Neural cell (in vitro differentiated cells): ENCODE results near the gene ANKRD63. TPM values are rescaled to one million over a fixed set of nuclear protein-coding genes. Genes with fewer than 3 reads are reported as not detected.

Experiments
- H2AFZ ChIP-seq: fragments of 200-600, 300-800 bp; sonication (generic), shearing (Covaris generic); 2 replicates; pipeline ENCODE4 v1.6.0; 2014; ENCODE audit warnings: low read depth, mild to moderate bottlenecking, antibody characterized with exemption, low read length, moderate library complexity
- H3F3A ChIP-seq: fragments of 200-600 bp; shearing (Covaris generic); 2 replicates; pipeline ENCODE4 v1.6.1; 2016; ENCODE audit warnings: mild to moderate bottlenecking, moderate library complexity, mixed read lengths, antibody characterized with exemption, low read length; ENCODE audit not compliant: insufficient read depth, poor library complexity, severe bottlenecking
- H3K27ac ChIP-seq: fragments of 200-600, 300-800 bp; sonication (generic), shearing (Covaris generic); 2 replicates; pipeline ENCODE4 v1.5.1; 2014; ENCODE audit warnings: mild to moderate bottlenecking, low read length, moderate library complexity
- H3K27me3 ChIP-seq: fragments of 300-800, 200-600 bp; sonication (generic), shearing (Covaris generic); 2 replicates; pipeline ENCODE4 v1.6.0; 2014; ENCODE audit warnings: mild to moderate bottlenecking, low read depth, low read length, moderate library complexity; ENCODE audit not compliant: insufficient read depth
- H3K36me3 ChIP-seq: fragments of 300-800, 200-600 bp; sonication (generic), shearing (Covaris generic); 2 replicates; pipeline ENCODE4 v1.5.1; 2014; ENCODE audit warnings: mild to moderate bottlenecking, antibody characterized with exemption, low read length, moderate library complexity; ENCODE audit not compliant: insufficient read depth
- H3K4me2 ChIP-seq: fragments of 300-800, 200-600 bp; sonication (generic), shearing (Covaris generic); 2 replicates; pipeline ENCODE4 v1.6.0; 2014; ENCODE audit warnings: mild to moderate bottlenecking, low read length
- H3K4me3 ChIP-seq: fragments of 300-800, 200-600 bp; sonication (generic), shearing (Covaris generic); 2 replicates; pipeline ENCODE4 v1.5.1; 2014; ENCODE audit warnings: mild to moderate bottlenecking, low read length, moderate library complexity
- H3K79me2 ChIP-seq: fragments of 200-600 bp; shearing (Covaris generic); replicated peaks from 2 replicates; pipeline ENCODE4 v1.6.0; 2014; ENCODE audit warnings: mild to moderate bottlenecking, low read length, moderate library complexity; ENCODE audit not compliant: insufficient read depth
- H3K9ac ChIP-seq: fragments of 300-800, 200-600 bp; sonication (generic), shearing (Covaris generic); 2 replicates; pipeline ENCODE4 v1.6.1; 2016; ENCODE audit warnings: mild to moderate bottlenecking, low read length, mixed read lengths
- H3K9me2 ChIP-seq: fragments of 200-600 bp; shearing (Covaris generic); 2 replicates; pipeline ENCODE4 v1.6.1; 2016; ENCODE audit warnings: mild to moderate bottlenecking, low read length, mixed read lengths; ENCODE audit not compliant: insufficient read depth
- H3K9me3 ChIP-seq: fragments of 200-600, 300-800 bp; sonication (generic), shearing (Covaris generic); 2 replicates; pipeline ENCODE4 v1.6.1; 2016; ENCODE audit warnings: mild to moderate bottlenecking, mixed run types, low read length, moderate library complexity, mixed read lengths
- H4K20me1 ChIP-seq: fragments of 200-600 bp; shearing (Covaris generic); 2 replicates; pipeline ENCODE4 v1.6.1; 2016; ENCODE audit warnings: mild to moderate bottlenecking, mixed run types; ENCODE audit not compliant: insufficient read depth
- CTCF ChIP-seq: fragments of 450-650 bp; IDR thresholded peaks from 2 replicates; pipeline ENCODE4 v1.5.1; 2014; ENCODE audit warnings: antibody characterized with exemption, mild to moderate bottlenecking, moderate library complexity; ENCODE audit not compliant: poor library complexity, severe bottlenecking
- EP300 ChIP-seq: fragments of 450-650 bp; conservative IDR thresholded peaks from 2 replicates; pipeline ENCODE4 v1.6.1; 2014; ENCODE audit warnings: antibody characterized with exemption, mild to moderate bottlenecking, moderate library complexity; ENCODE audit not compliant: poor library complexity, severe bottlenecking
- EZH2 ChIP-seq: fragments of 200-600, 300-800 bp; shearing (Covaris generic), sonication (generic); IDR thresholded peaks from 2 replicates; pipeline ENCODE4 v1.6.1; 2014; ENCODE audit warnings: antibody characterized with exemption, low read length, borderline replicate concordance, mild to moderate bottlenecking; ENCODE audit not compliant: insufficient read depth, poor library complexity, severe bottlenecking
- MXI1 ChIP-seq: fragments of 450-650 bp; conservative IDR thresholded peaks from 2 replicates; pipeline ENCODE4 v1.6.1; 2014; ENCODE audit warnings: antibody characterized with exemption, mild to moderate bottlenecking; ENCODE audit not compliant: poor library complexity, severe bottlenecking
- POLR2AphosphoS5 ChIP-seq: IDR thresholded peaks from 2 replicates; pipeline ENCODE4 v1.6.1; 2012
- RAD21 ChIP-seq: fragments of 450-650 bp; conservative IDR thresholded peaks from 2 replicates; pipeline ENCODE4 v1.6.1; 2014; ENCODE audit warnings: antibody characterized with exemption, mild to moderate bottlenecking, moderate library complexity
- REST ChIP-seq: IDR thresholded peaks from 2 replicates; pipeline ENCODE4 v1.6.1; 2012; ENCODE audit warnings: borderline replicate concordance
- SMC3 ChIP-seq: fragments of 450-650 bp; conservative IDR thresholded peaks from 2 replicates; pipeline ENCODE4 v1.6.1; 2014; ENCODE audit warnings: antibody characterized with exemption, mild to moderate bottlenecking, moderate library complexity; ENCODE audit not compliant: poor library complexity
- TAF1 ChIP-seq: IDR thresholded peaks from 2 replicates; pipeline ENCODE4 v1.6.1; 2012; ENCODE audit warnings: low read depth
- polyA plus RNA-seq: library from polyadenylated mRNA; depleted of rRNA; stranded (reverse); fragments of >200 nt; gene quantifications from 2 replicates; pipeline ENCODE4 v1.2.3, GENCODE V29; 2014

Gene ANKRD63
- polyA plus RNA-seq, 1 donor from 2014 or later, result 2.1 TPM

GRCh38 chr15:40246496-40247280 is 36.2 kb downstream of the ANKRD63 start (continued):
- TF ChIP-seq SMC3, result no peak
- TF ChIP-seq RAD21, result no peak

GRCh38 chr15:40245666-40246450 is 37.0 kb downstream of the ANKRD63 start:
- TF ChIP-seq EZH2 (no peak), CTCF (no peak)
- H3K4me3 ChIP-seq, result no peak overlapping the region
- no peak overlapping the region for H3K9ac ChIP-seq
- no peaks in the 10 kb centered on the region for H4K20me1 ChIP-seq
- H3K27me3 ChIP-seq, result peaks cover 8% of the 10 kb centered on the region
- H3K79me2 ChIP-seq, result no peaks in the 10 kb centered on the region
- H3K9me2 ChIP-seq, result no peaks in the 10 kb centered on the region
- no peaks in the 10 kb centered on the region for H3K9me3 ChIP-seq
- no peak overlapping the region for H3K4me2 ChIP-seq
- no peaks in the 10 kb centered on the region for H3F3A ChIP-seq
- no peaks in the 10 kb centered on the region for H3K36me3 ChIP-seq
- H3K27ac ChIP-seq, result no peak overlapping the region
- H2AFZ ChIP-seq, result no peak overlapping the region

GRCh38 chr15:40244961-40245523 is 37.8 kb downstream of the ANKRD63 start:
- Histone ChIP-seq H3K27me3 (peaks cover 1% of the 10 kb centered on the region), H3K4me2 (no peak overlapping the region), H3K79me2 (no peaks in the 10 kb centered on the region), H3K9me3 (no peaks in the 10 kb centered on the region), H3K27ac (no peak overlapping the region), H3K36me3 (no peaks in the 10 kb centered on the region), H3F3A (no peaks in the 10 kb centered on the region), H3K9me2 (no peaks in the 10 kb centered on the region), H3K9ac (no peak overlapping the region), H3K4me3 (no peak overlapping the region), H2AFZ (no peak overlapping the region), H4K20me1 (no peaks in the 10 kb centered on the region)
- no peak for TF ChIP-seq RAD21
- TF ChIP-seq EP300, result no peak
- TF ChIP-seq TAF1, result no peak
- no peak for TF ChIP-seq MXI1
- no peak for TF ChIP-seq REST
- TF ChIP-seq CTCF, result no peak
- TF ChIP-seq EZH2, result no peak
- no peak for TF ChIP-seq POLR2AphosphoS5
- TF ChIP-seq SMC3, result no peak
